ENCODE data around the gene N4BP2L1. TPM values are rescaled to one million over a fixed set of nuclear protein-coding genes. Genes with fewer than 3 reads are reported as not detected.

Gene N4BP2L1
- total and polyA plus RNA-seq, 8 donors: 4.9 to 46.1 (median 15.1) TPM

- 74 to 92% (median 87%) methylated on average over 1 of the region's 1 CpG for WGBS, 5 donors
- no peak for TF ChIP-seq CTCF (IDR thresholded peaks at IDR 0.05)
- no peak for TF ChIP-seq EP300 (IDR thresholded peaks at IDR 0.05)
- TF ChIP-seq POLR2A (IDR thresholded peaks at IDR 0.05): no peak
- no peak for TF ChIP-seq POLR2AphosphoS5 (IDR thresholded peaks at IDR 0.05)
- intact Hi-C loops (cut with DNase I; ENCODE audit: low total_unique reads): no loop called here
These were observed 37.4 kb downstream of the N4BP2L1 start for GRCh38 chr13:32390484-32390883.

DNA sequence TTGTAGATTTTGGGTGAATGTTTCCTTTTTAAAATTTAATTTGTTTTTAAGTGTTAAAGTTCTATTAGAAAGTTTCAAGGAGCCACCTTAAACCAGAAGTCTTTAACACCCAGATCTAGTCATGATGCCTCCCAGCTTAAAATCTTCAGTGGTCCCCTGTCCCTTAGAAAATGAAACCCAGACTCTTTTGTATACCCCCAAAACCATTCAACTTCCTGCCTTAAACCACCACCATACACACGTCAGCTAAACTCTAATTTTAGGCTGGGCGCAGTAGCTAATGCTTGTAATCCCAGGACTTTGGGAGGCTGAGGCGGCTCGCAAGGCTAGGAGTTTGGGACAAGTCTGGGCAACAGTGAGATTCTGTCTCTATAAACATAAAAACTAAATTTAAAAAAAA lies 37.9 kb downstream of the N4BP2L1 start:
- 68 to 87% (median 79%) methylated on average over 4 of the region's 4 CpGs for WGBS, 5 donors
- no peak for DNase-seq
- no peak for TF ChIP-seq CTCF (IDR thresholded peaks at IDR 0.05)
- no peak for TF ChIP-seq EP300 (IDR thresholded peaks at IDR 0.05)
- TF ChIP-seq POLR2AphosphoS5 (IDR thresholded peaks at IDR 0.05): no peak
- no peak for TF ChIP-seq POLR2A (IDR thresholded peaks at IDR 0.05)
- Histone ChIP-seq H3K4me1 (no peaks in the 10 kb centered on the region), H3K27me3 (no peaks in the 10 kb centered on the region), H3K9me3 (no peaks in the 10 kb centered on the region), H3K27ac (no peak overlapping the region), H3K36me3 (no peaks in the 10 kb centered on the region), H3K4me3 (no peak overlapping the region)
- intact Hi-C loops (cut with DNase I; ENCODE audit: low total_unique reads): no loop called here

More at GRCh38 chr13:32390484-32390883, 37.4 kb downstream of the N4BP2L1 start:
- Histone ChIP-seq H3K36me3 (no peaks in the 10 kb centered on the region), H3K9me3 (no peaks in the 10 kb centered on the region), H3K27me3 (no peaks in the 10 kb centered on the region), H3K27ac (no peak overlapping the region), H3K4me1 (no peaks in the 10 kb centered on the region), H3K4me3 (no peak overlapping the region)
- no peak for DNase-seq

GRCh38 chr13:32385410-32385809 lies 42.5 kb downstream of the N4BP2L1 start:
- Histone ChIP-seq H3K4me3 (no peak overlapping the region), H3K9me3 (no peaks in the 10 kb centered on the region), H3K36me3 (no peaks in the 10 kb centered on the region), H3K27ac (no peak overlapping the region), H3K27me3 (no peaks in the 10 kb centered on the region), H3K4me1 (no peaks in the 10 kb centered on the region)
- TF ChIP-seq POLR2AphosphoS5 (IDR thresholded peaks at IDR 0.05): no peak
- TF ChIP-seq CTCF (IDR thresholded peaks at IDR 0.05): no peak
- DNase-seq: no peak
- intact Hi-C loops (cut with DNase I; ENCODE audit: low total_unique reads): loop anchor here (10.0 kb wide), 1 partner anchor 189 kb away; no protein-coding TSS in a partner anchor

DNA sequence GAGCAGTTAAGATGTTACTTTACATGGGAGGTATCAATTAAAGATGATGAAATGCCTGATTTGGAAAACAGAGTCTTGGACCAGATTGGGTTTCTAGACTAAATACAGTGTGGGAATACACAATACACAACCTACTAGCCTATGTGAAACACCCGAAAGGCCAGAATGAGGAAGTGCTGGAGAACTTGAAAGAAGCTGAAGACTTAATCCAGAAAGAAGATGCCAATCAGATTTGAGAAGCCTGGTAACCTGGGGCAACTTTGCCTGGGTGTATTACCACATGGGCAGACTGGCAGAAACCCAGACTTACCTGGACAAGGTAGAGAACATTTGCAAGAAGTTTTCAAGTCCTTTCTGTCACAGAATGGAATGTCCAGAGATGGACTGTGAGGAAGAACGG lies 43.2 kb downstream of the N4BP2L1 start:
- TF ChIP-seq POLR2AphosphoS5 (IDR thresholded peaks at IDR 0.05): no peak
- TF ChIP-seq EP300 (IDR thresholded peaks at IDR 0.05): no peak
- TF ChIP-seq CTCF (IDR thresholded peaks at IDR 0.05): no peak
- no peak for TF ChIP-seq POLR2A (IDR thresholded peaks at IDR 0.05)
- Histone ChIP-seq H3K36me3 (no peaks in the 10 kb centered on the region), H3K4me1 (no peaks in the 10 kb centered on the region), H3K27me3 (no peaks in the 10 kb centered on the region), H3K27ac (no peak overlapping the region), H3K4me3 (no peak overlapping the region), H3K9me3 (no peaks in the 10 kb centered on the region)
- no peak for DNase-seq
- WGBS, 5 donors: 66 to 83% (median 77%) methylated on average over 2 of the region's 2 CpGs
- intact Hi-C loops (cut with DNase I; ENCODE audit: low total_unique reads): loop anchor here (10.0 kb wide), 1 partner anchor 190 kb away; no protein-coding TSS in a partner anchor

All from stomach (tissue), 9 donors.